ENCODE data around the gene MYO1A.
"Not testable (repeated sequence)": the region's sequence is repeated elsewhere in the genome, so short reads cannot be mapped to it uniquely, and the experiment has no call there.

The MYO1A gene

DNA sequence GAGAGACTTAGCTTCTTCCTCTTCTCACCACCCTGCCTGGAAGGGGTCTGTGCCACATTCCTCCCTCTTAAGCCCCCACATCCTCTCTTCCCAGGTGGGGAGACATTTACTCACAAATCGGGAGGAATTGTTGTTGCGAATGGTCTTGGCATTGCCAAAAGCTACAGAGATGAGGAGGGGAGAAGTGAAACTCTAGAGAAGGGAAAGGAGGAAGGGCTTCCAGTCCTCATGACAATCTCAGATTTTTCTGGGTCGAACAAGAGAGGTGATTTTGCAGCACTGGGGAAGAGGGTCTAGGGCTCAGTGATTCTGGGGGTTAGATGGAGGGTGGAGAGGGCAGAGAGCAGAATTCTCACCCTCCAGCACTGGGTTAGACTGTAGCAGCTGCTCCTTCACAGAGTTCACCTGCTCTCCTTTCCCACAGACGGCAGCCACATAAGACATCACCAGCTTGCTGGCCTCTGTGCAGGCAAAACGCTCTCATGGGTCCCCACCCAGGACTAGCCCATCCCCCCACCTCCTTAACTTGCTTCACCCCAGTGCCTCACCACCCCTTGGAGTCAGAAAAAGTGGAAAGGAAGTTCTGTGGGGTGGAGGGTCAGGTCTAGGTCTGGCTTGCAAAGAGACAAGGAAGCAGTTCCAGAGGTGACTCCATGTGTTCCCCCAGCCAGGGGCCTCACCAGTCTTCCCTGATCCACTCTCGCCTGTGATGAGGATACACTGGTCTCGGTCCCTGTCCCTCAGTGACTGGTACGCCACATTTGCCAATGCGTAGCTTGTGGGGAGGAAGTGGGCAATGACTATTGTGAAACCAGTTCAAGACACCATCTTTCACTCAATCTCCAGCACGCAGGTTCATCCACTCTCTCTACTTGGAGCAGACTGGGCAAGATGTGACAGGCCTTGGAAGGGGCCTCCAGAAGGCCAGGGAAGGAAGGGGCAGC, 2.7 kb downstream of the MYO1A start:
- DNase-seq = peak; percentile 25

DNA sequence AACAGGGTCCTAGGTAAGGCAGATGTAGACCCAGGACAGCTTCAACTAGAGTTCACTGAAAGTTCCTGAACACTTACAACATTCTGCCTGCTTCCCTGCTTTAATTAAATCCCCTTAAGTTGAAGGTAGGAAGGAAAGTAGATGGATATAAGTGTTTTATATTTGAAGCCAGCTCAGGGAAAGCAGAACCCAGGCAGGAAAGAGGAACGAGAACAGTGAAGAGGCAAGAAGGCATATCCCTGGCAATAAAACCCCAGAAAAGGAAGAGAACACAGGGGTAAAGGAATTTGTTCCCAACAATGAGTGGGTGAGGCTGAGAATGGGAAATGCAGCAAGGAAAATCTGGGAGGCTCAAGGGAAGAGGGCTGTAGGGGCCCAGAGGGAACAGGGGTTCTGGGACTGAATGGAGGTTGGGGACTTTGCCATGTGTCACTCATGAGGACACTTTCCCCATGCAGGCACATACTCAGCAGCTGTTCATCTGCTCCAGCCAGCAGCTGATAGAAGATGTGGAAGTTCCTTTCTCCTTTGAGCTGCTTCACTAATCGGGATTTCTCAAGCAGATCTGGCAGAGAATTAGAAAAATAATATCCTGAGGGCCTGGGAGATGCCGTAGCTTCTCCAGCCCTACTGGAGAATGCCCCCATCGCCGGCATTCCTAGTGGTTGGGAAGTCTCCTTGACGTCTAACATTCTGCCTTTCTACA, 3.7 kb downstream of the MYO1A start:
- DNase-seq = no peak

DNA sequence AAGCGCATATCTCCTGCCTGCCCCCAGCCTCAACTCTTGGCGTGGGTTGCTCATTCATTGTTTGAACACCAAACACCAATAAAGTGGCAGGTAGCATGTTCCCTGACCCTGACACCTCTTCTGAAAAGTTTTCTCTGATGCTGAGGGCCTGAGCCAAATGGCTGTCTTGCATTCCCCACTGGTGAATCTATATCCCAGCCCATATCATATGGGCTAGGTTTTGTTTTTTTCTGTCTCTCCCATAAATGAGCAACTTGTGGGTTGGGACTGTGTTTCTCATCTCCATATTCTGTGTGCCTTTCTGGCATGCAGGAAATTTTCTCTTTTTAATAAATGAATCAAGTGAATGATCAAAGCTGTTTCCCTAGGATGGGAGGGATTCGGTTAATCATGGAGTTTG, 5.0 kb downstream of the MYO1A start:
- DNase-seq = no peak

DNA sequence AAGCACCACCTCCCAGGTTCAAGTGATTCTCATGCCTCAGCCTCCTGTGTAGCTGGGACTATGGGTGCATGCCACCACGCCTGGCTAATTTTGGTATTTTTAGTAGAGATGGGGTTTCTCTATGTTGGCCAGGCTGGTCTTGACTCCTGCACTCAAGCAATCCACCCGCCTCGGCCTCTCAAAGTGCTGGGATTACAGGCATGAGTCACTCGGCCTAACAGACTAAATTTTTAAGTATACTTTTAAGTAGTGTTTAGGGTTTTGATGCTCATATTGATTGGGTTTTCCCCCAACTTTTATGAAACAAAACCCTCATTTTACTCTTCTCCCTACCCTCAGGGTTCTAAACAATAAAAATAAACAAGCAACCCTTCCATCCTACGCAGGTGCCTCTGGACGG, 5.5 kb downstream of the MYO1A start:
- no peak for DNase-seq

DNA sequence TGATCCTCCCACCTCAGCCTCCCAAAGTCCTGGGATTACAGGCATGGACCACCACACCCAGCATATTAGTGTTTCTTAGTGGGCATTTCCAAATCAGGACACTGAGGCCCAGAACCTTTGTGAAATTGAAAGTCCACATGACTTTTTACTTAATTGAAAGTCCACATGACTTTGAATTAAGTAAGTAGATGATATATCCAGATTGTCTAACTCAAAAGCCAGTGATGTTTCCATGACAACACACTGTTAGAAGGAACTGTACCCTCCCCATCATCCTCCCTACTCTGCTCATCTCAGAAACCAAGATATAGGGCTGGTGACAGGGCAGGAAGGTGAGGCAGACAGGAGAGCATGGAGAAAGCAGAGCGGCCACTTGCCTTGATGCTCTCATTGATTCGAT, 7.2 kb downstream of the MYO1A start:
- DNase-seq = no peak

DNA sequence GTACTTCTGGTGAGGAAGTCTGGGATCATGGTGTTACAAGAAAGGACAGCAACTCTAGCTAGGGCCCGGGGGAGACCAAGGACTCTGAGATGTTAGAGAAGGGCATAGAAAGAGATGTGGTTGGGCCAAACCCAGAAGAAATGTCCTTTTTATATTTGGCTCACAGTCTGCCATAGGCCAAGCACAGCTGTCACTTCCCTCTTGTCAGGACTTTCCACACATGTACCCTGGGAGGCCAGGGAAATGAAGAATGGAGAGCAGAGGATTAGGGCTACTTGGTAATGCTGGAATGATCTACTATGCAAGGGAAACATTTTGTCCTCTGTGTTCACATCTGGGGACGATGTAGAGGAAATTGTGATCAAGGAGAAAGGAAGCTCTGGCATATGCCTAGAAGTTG, 9.2 kb downstream of the MYO1A start:
- DNase-seq = no peak

DNA sequence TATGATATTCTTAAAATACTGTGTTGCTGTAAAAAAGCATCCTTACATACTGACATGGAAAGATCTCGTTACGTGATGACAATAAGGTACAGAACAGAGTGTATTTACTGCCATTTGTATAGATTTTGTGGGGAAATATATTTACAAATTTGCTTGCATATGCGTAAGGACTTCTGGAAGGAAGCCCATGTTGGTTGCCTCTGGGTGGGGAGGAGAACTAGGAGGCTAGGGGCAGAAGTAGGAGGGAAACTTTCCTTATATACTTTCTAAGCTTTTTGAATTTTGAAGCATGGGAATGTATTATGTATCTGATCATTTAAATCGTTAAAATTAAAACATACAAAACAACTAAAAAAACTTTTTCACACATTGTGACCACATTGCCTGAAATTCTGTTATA, 9.7 kb downstream of the MYO1A start:
- DNase-seq = no peak

DNA sequence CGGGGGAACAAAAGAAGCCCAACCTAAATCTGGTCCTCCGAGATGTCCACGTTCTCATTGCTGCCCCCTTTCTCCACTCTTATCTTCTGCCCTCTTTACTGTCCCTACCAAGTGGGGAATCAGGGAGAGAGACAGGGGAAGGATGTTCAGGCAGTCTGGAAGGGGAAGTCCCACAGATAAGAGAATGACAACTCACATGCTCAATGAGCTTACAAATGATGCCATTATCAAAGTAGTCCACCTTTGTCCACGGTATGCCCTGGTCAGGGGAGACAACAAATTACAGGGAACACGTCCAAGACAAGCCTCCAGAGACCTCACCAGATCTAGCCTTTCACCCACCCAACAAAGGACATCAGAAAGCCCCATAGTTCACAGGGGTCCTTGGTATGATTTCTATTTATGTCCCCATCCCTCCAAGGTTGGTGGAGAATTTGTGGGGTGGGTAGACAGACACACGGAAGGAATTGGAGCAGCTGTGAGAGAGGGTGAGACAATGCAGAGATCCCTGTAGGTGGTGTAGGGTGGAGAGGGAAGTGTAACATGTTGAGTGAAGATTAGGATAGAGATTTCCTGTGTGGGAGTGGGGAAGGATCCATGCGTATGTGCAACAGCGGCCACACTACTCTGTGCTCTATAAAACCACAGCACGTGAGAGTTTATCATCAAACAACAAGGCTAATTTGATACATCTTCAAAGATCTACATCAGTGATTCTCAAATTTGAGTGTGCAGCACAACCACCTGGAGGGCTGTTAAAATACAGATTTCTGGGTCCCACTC, 10.7 kb downstream of the MYO1A start:
- no peak for DNase-seq

DNA sequence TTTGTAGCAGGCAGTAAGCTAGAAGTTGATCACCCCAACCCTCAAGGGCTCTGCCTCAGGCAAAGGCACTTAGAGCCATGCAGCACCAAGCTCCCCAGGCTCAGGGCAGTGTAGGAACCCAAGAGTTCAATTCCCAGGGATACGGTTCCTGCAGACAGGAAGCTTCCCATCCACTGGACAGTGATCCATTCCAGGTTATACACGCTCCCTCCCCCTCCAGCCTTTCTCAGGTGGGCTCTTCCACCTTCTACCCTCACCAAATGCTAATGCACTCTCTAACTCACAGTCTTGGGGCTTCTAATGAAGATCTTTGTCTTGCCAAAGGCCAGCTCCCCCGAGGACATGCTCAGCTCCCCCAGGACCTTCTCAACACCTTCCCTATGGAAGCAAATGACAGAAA, 12.7 kb downstream of the MYO1A start:
- DNase-seq = no peak

DNA sequence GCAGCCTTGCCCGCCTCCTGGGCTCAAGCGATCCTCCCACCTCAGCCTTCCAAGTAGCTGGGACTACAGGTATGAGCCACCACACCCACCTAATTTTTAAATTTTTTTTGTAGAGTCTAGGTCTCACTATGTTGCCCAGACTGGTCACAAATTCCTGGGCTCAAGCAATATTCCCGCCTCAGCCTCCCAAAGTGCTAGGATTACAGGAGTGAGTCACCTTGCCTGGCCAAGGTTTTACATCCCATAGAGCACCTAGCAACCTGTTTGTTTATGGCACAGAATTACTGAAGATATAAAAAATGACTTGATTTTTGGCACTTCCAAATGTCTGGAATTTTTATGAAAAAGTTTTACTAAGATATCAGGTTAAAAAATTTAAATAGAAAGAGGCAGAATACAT, 16.5 kb downstream of the MYO1A start:
- DNase-seq = no peak

DNA sequence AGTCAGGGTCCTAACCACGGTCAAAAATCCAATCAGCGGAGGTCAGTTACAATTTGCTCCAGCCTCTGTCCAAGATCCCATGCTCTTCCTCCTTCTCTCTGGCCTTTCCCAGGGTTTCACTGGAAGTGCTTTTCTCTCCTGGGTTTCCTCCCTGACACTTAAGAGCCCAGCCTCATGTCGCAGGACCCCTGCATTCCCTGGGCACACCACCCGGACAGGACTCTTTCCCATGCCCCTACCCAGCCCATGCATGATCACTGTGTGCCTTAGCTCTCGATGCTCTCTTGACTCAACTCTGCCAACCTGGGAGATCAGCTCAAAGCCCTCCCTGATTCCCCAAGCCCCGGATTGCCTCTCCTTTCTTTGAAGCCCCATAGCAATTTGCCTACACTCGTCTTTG, 18.1 kb downstream of the MYO1A start:
- no peak for DNase-seq

DNA sequence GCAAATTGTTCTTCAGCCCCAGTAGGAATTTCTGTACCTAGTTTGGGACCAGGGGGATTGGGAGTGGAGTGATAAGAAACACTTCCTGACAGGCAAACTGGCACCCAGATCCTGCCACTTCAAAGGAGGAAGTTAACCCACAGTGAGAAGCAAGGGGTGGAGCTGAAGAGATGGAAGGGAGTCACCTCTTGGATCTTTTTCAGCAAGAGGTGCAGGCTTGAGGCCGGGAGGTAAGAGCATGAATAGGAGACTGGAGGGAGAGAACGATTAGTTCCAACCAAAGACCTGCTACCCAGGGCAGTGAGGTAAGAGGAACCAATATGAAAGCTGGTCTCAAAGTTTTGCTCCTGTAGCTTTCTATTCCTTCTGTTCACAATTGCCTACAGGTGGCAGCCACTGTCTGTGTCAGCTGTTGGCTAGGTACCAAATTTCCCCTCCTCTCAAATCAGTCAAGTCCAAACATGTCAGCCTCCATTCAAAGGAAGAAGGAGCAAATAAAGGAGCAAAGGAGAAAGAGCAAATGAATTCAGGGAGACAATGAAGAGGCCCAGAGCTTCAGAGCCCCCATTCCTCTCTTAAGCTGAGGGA, 18.7 kb downstream of the MYO1A start:
- no peak for DNase-seq

DNA sequence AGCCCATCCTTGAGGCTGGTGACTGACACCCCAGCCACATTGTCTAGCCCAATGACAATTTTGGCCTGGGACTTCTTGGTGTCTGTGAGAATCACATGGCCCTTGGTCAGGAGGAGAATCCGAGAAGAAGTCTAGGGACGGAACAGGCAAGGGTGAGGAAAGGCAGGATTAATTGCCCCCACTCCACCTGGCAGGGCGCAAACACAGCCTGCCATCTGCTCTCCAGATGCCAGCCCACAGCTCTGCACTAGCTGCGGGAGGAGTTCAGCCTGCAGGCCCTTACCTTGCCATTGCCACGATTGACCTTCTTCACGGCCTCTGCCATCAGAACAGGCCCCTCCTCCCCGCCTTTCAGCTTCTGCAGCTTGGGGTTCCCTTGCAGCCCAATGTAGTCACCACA, 20.5 kb downstream of the MYO1A start:
- DNase-seq = no peak

DNA sequence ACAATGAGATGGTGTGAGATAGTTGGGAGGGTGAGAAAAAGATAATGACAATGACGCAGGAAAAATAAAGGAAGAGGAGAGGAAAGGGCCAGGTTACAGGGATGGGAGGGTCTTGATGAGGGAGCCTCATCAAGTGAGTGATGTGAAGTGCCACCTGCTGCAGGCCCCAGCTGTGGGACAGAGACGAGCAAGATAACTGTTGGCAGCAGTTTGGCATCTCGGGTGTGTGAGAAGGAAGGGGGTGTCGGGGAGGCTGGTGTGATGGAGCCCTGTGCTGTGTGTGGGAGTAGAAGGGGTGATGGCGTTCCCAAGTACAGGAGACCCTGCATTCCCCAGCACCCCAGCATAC, 22.1 kb downstream of the MYO1A start:
- DNase-seq = no peak

DNA sequence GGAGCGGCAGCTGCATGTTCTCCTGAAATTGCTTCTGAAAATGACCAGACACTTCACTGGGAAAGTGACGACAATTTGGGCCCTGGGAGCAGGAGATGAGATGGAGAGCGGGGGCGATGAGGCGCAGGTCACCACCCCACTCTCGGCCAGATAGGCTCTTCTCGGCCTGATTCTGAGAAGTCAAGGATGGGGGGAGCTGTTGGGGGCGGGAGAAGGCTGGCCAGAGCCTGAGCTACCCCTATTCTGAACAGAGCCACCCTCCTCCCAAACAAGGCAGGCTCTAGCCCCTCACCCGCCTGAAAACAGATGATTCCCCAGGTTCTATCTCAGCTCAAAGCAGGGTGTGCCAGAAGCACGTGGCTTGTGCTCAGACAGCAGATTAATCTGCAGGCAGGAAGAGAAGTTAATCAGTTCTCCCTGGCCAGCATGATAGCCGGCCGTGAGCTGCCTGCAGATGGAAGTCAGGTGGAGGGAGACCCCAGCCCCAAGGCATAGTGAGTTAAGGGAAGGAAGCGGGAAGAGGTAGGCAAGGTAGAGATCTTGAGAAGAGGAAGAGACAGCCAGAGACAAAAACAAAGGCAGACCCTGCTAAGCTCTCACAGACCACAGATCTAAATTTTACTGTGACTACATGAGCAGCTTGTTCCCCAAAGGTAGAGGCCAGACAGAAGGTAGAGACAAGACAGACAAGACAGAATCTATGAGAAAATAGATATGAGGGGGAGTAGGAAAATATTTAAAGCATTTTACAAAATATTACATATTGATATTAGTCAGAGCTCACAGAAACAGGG, 22.7 kb downstream of the MYO1A start:
- DNase-seq = no peak

DNA sequence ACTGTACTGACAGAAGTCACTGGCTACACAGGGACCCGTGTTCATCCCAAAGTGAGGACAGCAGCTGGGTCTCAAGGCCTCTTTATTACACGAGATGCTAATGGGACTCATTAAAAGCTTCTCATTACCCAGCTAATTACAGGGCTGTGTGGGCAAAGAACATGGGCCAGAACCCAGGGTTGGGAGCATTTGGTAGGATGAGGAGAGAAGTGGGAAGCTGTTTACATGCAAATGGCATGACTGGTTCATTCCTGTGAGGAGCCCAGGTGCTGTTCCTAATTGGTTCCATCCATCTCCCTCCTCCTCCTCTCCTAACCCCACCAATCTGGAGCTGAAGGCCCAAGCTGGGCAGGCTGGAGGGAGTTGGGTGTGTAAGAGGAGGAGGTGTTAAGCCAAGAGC, 24.7 kb downstream of the MYO1A start:
- DNase-seq = no peak

DNA sequence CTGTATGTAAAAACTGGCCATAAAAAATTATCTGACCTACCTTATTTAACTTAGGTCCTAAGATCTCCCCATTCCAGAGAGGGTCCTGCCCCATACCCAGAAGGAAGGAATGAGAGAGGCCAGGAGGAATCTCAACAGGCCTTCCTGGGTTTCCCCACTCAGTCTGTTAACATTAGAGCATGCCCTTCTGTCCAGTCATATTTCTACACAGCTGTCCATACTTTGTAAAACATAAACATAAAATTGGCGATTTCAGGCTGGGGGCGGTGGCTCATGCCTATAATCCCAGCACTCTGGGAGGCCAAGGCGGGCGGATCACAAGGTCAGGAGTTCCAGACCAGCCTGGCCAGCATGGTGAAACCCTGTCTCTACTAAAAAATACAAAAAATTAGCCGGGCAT, 27.6 kb downstream of the MYO1A start:
- not testable (repeated sequence) for DNase-seq

DNA sequence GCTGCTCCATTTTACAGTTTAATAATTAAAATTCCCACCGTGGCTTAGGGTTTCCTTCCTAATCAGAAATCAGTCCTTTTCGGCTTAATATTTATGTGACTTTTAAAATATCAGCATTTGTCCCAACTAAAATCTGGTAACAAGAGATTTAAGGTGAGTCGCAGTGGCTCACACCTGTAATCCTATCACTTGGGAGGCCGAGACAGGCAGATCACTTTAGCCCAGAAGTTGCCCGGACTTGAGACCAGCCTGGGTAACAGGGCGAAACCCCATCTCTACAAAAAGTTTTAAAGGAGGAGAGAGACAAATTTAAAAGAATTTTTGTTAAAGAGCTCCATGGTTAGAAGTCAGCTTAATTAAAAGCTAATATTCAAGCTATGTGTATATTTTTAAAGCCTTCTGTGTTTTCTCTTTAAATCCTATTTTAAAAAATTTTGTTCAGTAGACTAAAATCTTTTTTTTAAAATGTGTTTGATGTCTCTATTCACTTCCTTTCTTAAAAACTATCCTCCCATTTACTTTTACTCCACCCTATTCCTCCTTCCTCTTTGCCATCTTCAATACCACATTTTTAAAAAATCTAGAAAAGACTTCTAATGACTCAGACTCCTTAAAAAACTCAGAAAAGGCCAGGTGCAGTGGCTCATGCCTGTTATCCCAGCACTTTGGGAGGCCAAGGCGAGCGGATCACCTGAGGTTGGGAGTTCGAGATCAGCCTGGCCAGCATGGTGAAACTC, 29.8 kb downstream of the MYO1A start:
- DNase-seq = no peak

DNA sequence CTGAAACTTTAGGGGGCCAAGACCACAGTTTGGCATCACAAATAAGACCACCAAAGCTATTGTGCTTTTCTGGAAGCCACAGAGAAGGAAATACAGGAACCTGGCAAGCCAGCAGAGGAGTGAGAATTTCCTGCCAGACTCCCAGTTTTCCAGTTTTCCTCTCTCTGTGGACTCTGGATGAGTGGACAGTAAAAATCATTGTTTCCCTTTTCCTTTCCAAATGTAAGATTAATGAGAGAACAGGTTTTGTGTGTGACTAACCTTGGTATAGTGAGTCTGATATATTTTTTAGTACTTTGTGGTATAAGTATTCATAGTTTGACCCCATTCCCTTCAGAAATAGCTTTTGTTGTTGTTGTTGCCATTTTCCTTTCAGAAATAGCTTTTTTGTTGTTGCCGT, 31.0 kb downstream of the MYO1A start:
- no peak for DNase-seq

DNA sequence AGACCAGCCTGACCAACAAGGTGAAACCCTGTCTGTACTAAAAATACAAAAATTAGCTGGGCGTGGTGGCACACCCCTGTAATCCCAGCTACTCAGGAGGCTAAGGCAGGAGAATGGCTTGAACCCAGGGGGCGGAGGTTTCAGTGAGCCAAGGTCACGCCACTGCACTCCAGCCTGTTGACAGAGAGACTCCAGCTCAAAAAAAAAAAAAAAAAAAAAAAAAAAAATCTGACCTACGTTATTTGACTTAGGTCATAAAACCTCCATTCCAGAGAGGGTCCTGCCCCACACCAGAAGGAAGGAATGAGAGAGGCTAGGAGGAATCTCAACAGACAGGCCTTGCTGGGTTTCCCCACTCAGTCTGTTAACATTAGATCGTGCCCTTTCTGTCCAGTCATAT, 31.6 kb downstream of the MYO1A start:
- DNase-seq = not testable (repeated sequence)

DNA sequence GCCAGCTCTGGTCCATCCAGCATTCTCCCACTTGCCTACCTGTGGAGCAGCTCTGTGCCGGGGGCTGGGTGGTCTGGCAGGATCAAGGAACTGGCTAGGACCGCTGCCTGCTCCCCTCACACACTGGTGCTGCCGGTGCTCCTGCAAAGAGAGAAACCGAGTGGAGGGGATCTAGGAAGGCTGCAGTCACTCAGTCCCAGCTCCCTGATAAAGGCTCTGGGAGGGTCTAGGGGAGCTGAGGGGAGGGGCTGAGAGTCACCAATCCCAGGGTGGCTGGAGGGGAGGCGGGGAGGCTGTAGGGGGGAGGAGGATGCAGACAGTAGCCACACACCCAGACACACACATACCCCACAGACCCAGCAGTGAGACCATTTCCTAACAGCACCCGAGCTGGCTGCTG, 33.6 kb downstream of the MYO1A start, which contains the start of gene TAC3:
Gene TAC3 (minus strand): TSS at position 182 of the 400 bp plus-strand sequence. CDS start 732 bp downstream, outside the sequence.
- no peak for DNase-seq

Data from activated T-cell treated with anti-CD3 and anti-CD28 coated beads, Interleukin-2, amount 50 U/mL, for 1 hour (primary cell).